UCSD-AML1 (cell line): ENCODE data around the gene FAM170B.

Experiments used
- DNase-seq: peaks from one replicate; lab custom pipeline; 2025; ENCODE audit not compliant: unreplicated experiment; lab: John Stamatoyannopoulos, UW

The FAM170B gene

GRCh38 chr10:49169776-49170175, 36.0 kb upstream of the FAM170B start:
- no peak for DNase-seq

- no peak for DNase-seq
Observed at GRCh38 chr10:49168831-49169500, 35.1 kb upstream of the FAM170B start.

- DNase-seq = no peak
Observed at GRCh38 chr10:49168171-49168540, 34.3 kb upstream of the FAM170B start.

- DNase-seq = no peak
Observed at GRCh38 chr10:49167425-49168170, 33.8 kb upstream of the FAM170B start.

GRCh38 chr10:49166484-49167400, 32.9 kb upstream of the FAM170B start:
- DNase-seq = no peak

- DNase-seq = no peak
Observed at GRCh38 chr10:49165821-49166483, 32.1 kb upstream of the FAM170B start.

GRCh38 chr10:49165259-49165658, 31.4 kb upstream of the FAM170B start:
- DNase-seq = no peak

GRCh38 chr10:49164559-49165188, 30.9 kb upstream of the FAM170B start:
- peak; percentile 34 for DNase-seq

GRCh38 chr10:49163741-49164140, 29.9 kb upstream of the FAM170B start:
- DNase-seq = no peak

- DNase-seq = no peak
Observed at GRCh38 chr10:49162761-49163310, 29.0 kb upstream of the FAM170B start.

GRCh38 chr10:49162063-49162462, 28.2 kb upstream of the FAM170B start:
- no peak for DNase-seq

GRCh38 chr10:49161411-49161997, 27.7 kb upstream of the FAM170B start:
- DNase-seq = no peak

GRCh38 chr10:49160814-49161213, 27.0 kb upstream of the FAM170B start:
- DNase-seq = no peak

- DNase-seq = no peak
Observed at GRCh38 chr10:49160110-49160509, 26.3 kb upstream of the FAM170B start.

GRCh38 chr10:49158915-49159314, 25.1 kb upstream of the FAM170B start:
- DNase-seq = no peak

- no peak for DNase-seq
Observed at GRCh38 chr10:49158404-49158803, 24.6 kb upstream of the FAM170B start.

GRCh38 chr10:49157229-49157628, 23.4 kb upstream of the FAM170B start:
- DNase-seq = no peak

GRCh38 chr10:49154641-49155040, 20.8 kb upstream of the FAM170B start:
- no peak for DNase-seq

GRCh38 chr10:49153971-49154370, 20.1 kb upstream of the FAM170B start:
- DNase-seq = no peak

GRCh38 chr10:49153115-49153514, 19.3 kb upstream of the FAM170B start:
- DNase-seq = no peak
